SJCRH30 (cell line): ENCODE measurements around the gene MCRIP1. TPM values are rescaled to one million over a fixed set of nuclear protein-coding genes. Genes with fewer than 3 reads are reported as not detected.

Experiments used
- DNase-seq, 2 experiments: peaks; one replicate each; pipeline ENCODE4 v3.0.0-alpha.2; 2015 to 2020
- H3K27ac ChIP-seq: fragments of 250-450 bp; sonication (Bioruptor Pico); 2 replicates; pipeline ENCODE4 v1.5.1; 2020; ENCODE audit warnings: mild to moderate bottlenecking, moderate library complexity
- H3K27me3 ChIP-seq: fragments of 250-450 bp; sonication (Bioruptor Pico); 2 replicates; pipeline ENCODE4 v1.5.1; 2020; ENCODE audit warnings: mild to moderate bottlenecking, moderate library complexity
- H3K36me3 ChIP-seq: fragments of 250-450 bp; sonication (Bioruptor Pico); 2 replicates; pipeline ENCODE4 v1.5.1; 2020; ENCODE audit warnings: mild to moderate bottlenecking, moderate library complexity
- H3K4me1 ChIP-seq: fragments of 250-450 bp; sonication (Bioruptor Pico); 2 replicates; pipeline ENCODE4 v1.5.1; 2020; ENCODE audit warnings: mild to moderate bottlenecking, moderate library complexity
- H3K4me3 ChIP-seq: fragments of 250-450 bp; sonication (Bioruptor Pico); 2 replicates; pipeline ENCODE4 v1.5.1; 2020; ENCODE audit warnings: mild to moderate bottlenecking, moderate library complexity
- H3K9me3 ChIP-seq: fragments of 250-450 bp; sonication (Bioruptor Pico); replicated peaks from 2 replicates; pipeline ENCODE4 v1.5.1; 2020; ENCODE audit warnings: mild to moderate bottlenecking, moderate library complexity
- total RNA-seq: library from RNA; depleted of rRNA; stranded (reverse); fragments of >200 nt; shearing (Covaris generic); gene quantifications from 2 replicates; pipeline ENCODE4 v1.2.3, GENCODE V29; 2014

Gene MCRIP1
- total RNA-seq, 1 experiment from 2014 or later: 130 TPM

- DNase-seq: no peak
- H3K27me3 ChIP-seq: no peaks in the 10 kb centered on the region
- H3K4me3 ChIP-seq: no peak overlapping the region
- H3K27ac ChIP-seq: no peak overlapping the region
- no peaks in the 10 kb centered on the region for H3K9me3 ChIP-seq
- no peaks in the 10 kb centered on the region for H3K4me1 ChIP-seq
- no peaks in the 10 kb centered on the region for H3K36me3 ChIP-seq
Observed at GRCh38 chr17:81822996-81823819, 9.9 kb downstream of the MCRIP1 start.

- Histone ChIP-seq H3K9me3 (no peaks in the 10 kb centered on the region), H3K27ac (no peak overlapping the region), H3K4me3 (no peak overlapping the region), H3K36me3 (no peaks in the 10 kb centered on the region), H3K4me1 (no peaks in the 10 kb centered on the region), H3K27me3 (no peaks in the 10 kb centered on the region)
- DNase-seq: no peak
Observed at GRCh38 chr17:81822312-81822637, 10.8 kb downstream of the MCRIP1 start.

- no peaks in the 10 kb centered on the region for H3K9me3 ChIP-seq
- H3K4me3 ChIP-seq: no peak overlapping the region
- DNase-seq: peak; percentile 81 to 85
- H3K27me3 ChIP-seq: no peaks in the 10 kb centered on the region
- H3K36me3 ChIP-seq: no peaks in the 10 kb centered on the region
- no peaks in the 10 kb centered on the region for H3K4me1 ChIP-seq
- H3K27ac ChIP-seq: no peak overlapping the region
Observed at GRCh38 chr17:81821603-81822311, 11.3 kb downstream of the MCRIP1 start.

GRCh38 chr17:81821147-81821546 lies 11.9 kb downstream of the MCRIP1 start:
- Histone ChIP-seq H3K27me3 (peaks cover 4% of the 10 kb centered on the region), H3K9me3 (no peaks in the 10 kb centered on the region), H3K27ac (no peak overlapping the region), H3K4me3 (no peak overlapping the region), H3K36me3 (no peaks in the 10 kb centered on the region), H3K4me1 (no peaks in the 10 kb centered on the region)
- no peak for DNase-seq

- H3K4me3 ChIP-seq: no peak overlapping the region
- DNase-seq: no peak
- no peak overlapping the region for H3K27ac ChIP-seq
- H3K27me3 ChIP-seq: peaks cover 18% of the 10 kb centered on the region
- no peaks in the 10 kb centered on the region for H3K9me3 ChIP-seq
- no peaks in the 10 kb centered on the region for H3K36me3 ChIP-seq
- H3K4me1 ChIP-seq: no peaks in the 10 kb centered on the region
Observed at GRCh38 chr17:81819708-81820107, 13.4 kb downstream of the MCRIP1 start.

- Histone ChIP-seq H3K9me3 (no peaks in the 10 kb centered on the region), H3K4me3 (no peak overlapping the region), H3K4me1 (no peaks in the 10 kb centered on the region), H3K27ac (no peak overlapping the region), H3K36me3 (no peaks in the 10 kb centered on the region), H3K27me3 (peaks cover 34% of the 10 kb centered on the region)
- DNase-seq: no peak
Observed at GRCh38 chr17:81817758-81818147, 15.3 kb downstream of the MCRIP1 start.

- Histone ChIP-seq H3K27me3 (peaks cover 53% of the 10 kb centered on the region), H3K36me3 (no peaks in the 10 kb centered on the region), H3K4me1 (no peaks in the 10 kb centered on the region), H3K27ac (no peak overlapping the region), H3K4me3 (no peak overlapping the region), H3K9me3 (no peaks in the 10 kb centered on the region)
- no peak for DNase-seq
Observed at GRCh38 chr17:81815646-81815986, 17.5 kb downstream of the MCRIP1 start.

GRCh38 chr17:81814748-81815645 lies 18.1 kb downstream of the MCRIP1 start:
- no peaks in the 10 kb centered on the region for H3K9me3 ChIP-seq
- peaks cover 59% of the 10 kb centered on the region for H3K27me3 ChIP-seq
- peak in 1 of 2 experiments; percentile 24 for DNase-seq
- no peak overlapping the region for H3K27ac ChIP-seq
- no peaks in the 10 kb centered on the region for H3K4me1 ChIP-seq
- H3K36me3 ChIP-seq: no peaks in the 10 kb centered on the region
- no peak overlapping the region for H3K4me3 ChIP-seq

GRCh38 chr17:81813861-81814683 lies 19.0 kb downstream of the MCRIP1 start:
- Histone ChIP-seq H3K4me3 (no peak overlapping the region), H3K27ac (no peak overlapping the region), H3K9me3 (no peaks in the 10 kb centered on the region), H3K27me3 (peaks cover 66% of the 10 kb centered on the region), H3K4me1 (no peaks in the 10 kb centered on the region), H3K36me3 (no peaks in the 10 kb centered on the region)
- DNase-seq: no peak

- DNase-seq: no peak
- no peaks in the 10 kb centered on the region for H3K9me3 ChIP-seq
- no peaks in the 10 kb centered on the region for H3K36me3 ChIP-seq
- peaks cover 73% of the 10 kb centered on the region for H3K27me3 ChIP-seq
- H3K4me3 ChIP-seq: no peak overlapping the region
- no peaks in the 10 kb centered on the region for H3K4me1 ChIP-seq
- no peak overlapping the region for H3K27ac ChIP-seq
Observed at GRCh38 chr17:81813371-81813684, 19.8 kb downstream of the MCRIP1 start.

- peaks cover 79% of the 10 kb centered on the region for H3K27me3 ChIP-seq
- no peaks in the 10 kb centered on the region for H3K9me3 ChIP-seq
- H3K4me1 ChIP-seq: no peaks in the 10 kb centered on the region
- no peak overlapping the region for H3K27ac ChIP-seq
- no peak overlapping the region for H3K4me3 ChIP-seq
- DNase-seq: no peak
- H3K36me3 ChIP-seq: no peaks in the 10 kb centered on the region
Observed at GRCh38 chr17:81812571-81813370, 20.3 kb downstream of the MCRIP1 start.

GRCh38 chr17:81811705-81812570 lies 21.2 kb downstream of the MCRIP1 start:
- Histone ChIP-seq H3K27me3 (peaks cover 87% of the 10 kb centered on the region), H3K4me3 (no peak overlapping the region), H3K27ac (no peak overlapping the region), H3K4me1 (peaks cover 4% of the 10 kb centered on the region; the same call in 1 of the 2 replicates), H3K36me3 (no peaks in the 10 kb centered on the region), H3K9me3 (no peaks in the 10 kb centered on the region)
- no peak for DNase-seq
